Astrocyte (in vitro differentiated cells and primary cell): Measurements from ENCODE around the gene HMX1. TPM values are rescaled to one million over a fixed set of nuclear protein-coding genes. Genes with fewer than 3 reads are reported as not detected.

ENCODE experiments used
- DNase-seq: peaks from one replicate; pipeline ENCODE4 v3.0.0-alpha.2; 2010; ENCODE audit warnings: low read depth
- FAIRE-seq: peaks from 2 replicates; lab custom pipeline; 2011; peaks lifted over from hg19 to GRCh38; lab: Jason Lieb, UNC
- H2AFZ ChIP-seq: 2 replicates; pipeline ENCODE4 v1.6.0; 2012; ENCODE audit warnings: low read depth, low read length, inconsistent platforms
- H3K27ac ChIP-seq: 2 replicates; pipeline ENCODE4 v1.5.1; 2011; ENCODE audit warnings: low read depth, low read length, inconsistent platforms
- H3K27me3 ChIP-seq: 2 replicates; pipeline ENCODE4 v1.6.0; 2011; ENCODE audit warnings: low read length, inconsistent platforms; ENCODE audit not compliant: insufficient read depth
- H3K36me3 ChIP-seq: 2 replicates; pipeline ENCODE4 v1.5.1; 2011; ENCODE audit warnings: low read length, inconsistent platforms; ENCODE audit not compliant: insufficient read depth
- H3K4me1 ChIP-seq: 2 replicates; pipeline ENCODE4 v1.5.1; 2011; ENCODE audit warnings: low read length, inconsistent platforms; ENCODE audit not compliant: insufficient read depth
- H3K4me2 ChIP-seq: 2 replicates; pipeline ENCODE4 v1.6.0; 2012; ENCODE audit warnings: low read length, inconsistent platforms
- H3K4me3 ChIP-seq: 2 replicates; pipeline ENCODE4 v1.5.1; 2011; ENCODE audit warnings: low read depth, mild to moderate bottlenecking, low read length, inconsistent platforms; ENCODE audit not compliant: insufficient read depth
- H3K79me2 ChIP-seq: 2 replicates; pipeline ENCODE4 v1.6.0; 2012; ENCODE audit warnings: mild to moderate bottlenecking, low read length, inconsistent platforms; ENCODE audit not compliant: insufficient read depth
- H3K9ac ChIP-seq: 2 replicates; pipeline ENCODE4 v1.6.0; 2012; ENCODE audit warnings: mild to moderate bottlenecking, low read length, inconsistent platforms
- H3K9me3 ChIP-seq: 2 replicates; pipeline ENCODE4 v1.5.1; 2012; ENCODE audit warnings: low read depth, mild to moderate bottlenecking, low read length, inconsistent platforms; ENCODE audit not compliant: insufficient read depth
- H4K20me1 ChIP-seq: 2 replicates; pipeline ENCODE4 v1.6.0; 2012; ENCODE audit warnings: low read length, inconsistent platforms; ENCODE audit not compliant: insufficient read depth
- H3K27ac Mint-ChIP-seq: one replicate; pipeline ENCODE4 v1.8.0; 2021; ENCODE audit warnings: mild to moderate bottlenecking, mixed read lengths; ENCODE audit not compliant: unreplicated experiment
- H3K27me3 Mint-ChIP-seq: one replicate; pipeline ENCODE4 v1.8.0; 2021; ENCODE audit warnings: low read depth, mixed read lengths; ENCODE audit not compliant: unreplicated experiment
- H3K36me3 Mint-ChIP-seq: one replicate; pipeline ENCODE4 v1.8.0; 2021; ENCODE audit warnings: low read depth, mixed read lengths; ENCODE audit not compliant: unreplicated experiment
- H3K4me1 Mint-ChIP-seq: one replicate; pipeline ENCODE4 v1.8.0; 2021; ENCODE audit warnings: low read depth, mixed read lengths; ENCODE audit not compliant: unreplicated experiment
- H3K4me3 Mint-ChIP-seq: one replicate; pipeline ENCODE4 v1.8.0; 2021; ENCODE audit warnings: mild to moderate bottlenecking, moderate library complexity, mixed read lengths; ENCODE audit not compliant: unreplicated experiment
- H3K9me3 Mint-ChIP-seq: one replicate; pipeline ENCODE4 v1.8.0; 2021; ENCODE audit warnings: mild to moderate bottlenecking, mixed read lengths; ENCODE audit not compliant: unreplicated experiment
- CTCF ChIP-seq: IDR thresholded peaks from 2 replicates; pipeline ENCODE4 v1.5.1; 2011; ENCODE audit warnings: low read depth, mild to moderate bottlenecking, inconsistent platforms, low read length, moderate library complexity; ENCODE audit not compliant: insufficient read depth
- EZH2 ChIP-seq: IDR thresholded peaks from 2 replicates; pipeline ENCODE4 v1.6.1; 2012; ENCODE audit warnings: mild to moderate bottlenecking, low read length, inconsistent platforms; ENCODE audit not compliant: insufficient read depth
- total RNA-seq: library from RNA; stranded (reverse); gene quantifications from 2 replicates; pipeline ENCODE4 v1.2.1, GENCODE V29; 2021

HMX1 gene
- total RNA-seq, 1 donor from 2014 or later: 0.25 TPM

GRCh38 chr4:8856835-8857621, 14.6 kb downstream of the HMX1 start:
- H3K36me3 Mint-ChIP-seq: no peaks in the 10 kb centered on the region
- H3K4me2 ChIP-seq: no peak overlapping the region
- no peak overlapping the region for H3K4me3 ChIP-seq
- peaks cover 56% of the 10 kb centered on the region for H3K27me3 ChIP-seq
- H3K4me1 ChIP-seq: no peaks in the 10 kb centered on the region
- H3K9me3 Mint-ChIP-seq: peaks cover 10% of the 10 kb centered on the region
- no peaks in the 10 kb centered on the region for H4K20me1 ChIP-seq
- H3K9me3 ChIP-seq: no peaks in the 10 kb centered on the region
- H3K4me1 Mint-ChIP-seq: peaks cover 7% of the 10 kb centered on the region
- no peak overlapping the region for H2AFZ ChIP-seq
- H3K27ac Mint-ChIP-seq: no peak overlapping the region
- H3K79me2 ChIP-seq: no peaks in the 10 kb centered on the region
- peaks cover 69% of the 10 kb centered on the region for H3K27me3 Mint-ChIP-seq
- no peak overlapping the region for H3K9ac ChIP-seq
- H3K4me3 Mint-ChIP-seq: no peak overlapping the region
- FAIRE-seq (no peak), DNase-seq (no peak)
- H3K27ac ChIP-seq: no peak overlapping the region
- peak; percentile 61 for TF ChIP-seq EZH2
- TF ChIP-seq CTCF: no peak
- H3K36me3 ChIP-seq: no peaks in the 10 kb centered on the region

GRCh38 chr4:8855818-8856245, 15.8 kb downstream of the HMX1 start:
- peak overlapping the region; percentile 59 for H3K27ac Mint-ChIP-seq
- Histone ChIP-seq H3K9ac (no peak overlapping the region), H3K79me2 (no peaks in the 10 kb centered on the region), H4K20me1 (no peaks in the 10 kb centered on the region), H3K4me2 (no peak overlapping the region), H3K4me1 (no peaks in the 10 kb centered on the region), H3K4me3 (no peak overlapping the region), H3K27me3 (peaks cover 49% of the 10 kb centered on the region), H3K36me3 (no peaks in the 10 kb centered on the region), H2AFZ (no peak overlapping the region), H3K9me3 (no peaks in the 10 kb centered on the region), H3K27ac (no peak overlapping the region)
- no peaks in the 10 kb centered on the region for H3K36me3 Mint-ChIP-seq
- H3K27me3 Mint-ChIP-seq: peaks cover 76% of the 10 kb centered on the region
- H3K9me3 Mint-ChIP-seq: peaks cover 10% of the 10 kb centered on the region
- TF ChIP-seq CTCF (no peak), EZH2 (no peak)
- DNase-seq (no peak), FAIRE-seq (no peak)
- H3K4me1 Mint-ChIP-seq: peaks cover 7% of the 10 kb centered on the region
- no peak overlapping the region for H3K4me3 Mint-ChIP-seq

- no peaks in the 10 kb centered on the region for H4K20me1 ChIP-seq
- peaks cover 80% of the 10 kb centered on the region for H3K27me3 Mint-ChIP-seq
- no peak overlapping the region for H3K4me3 ChIP-seq
- no peak overlapping the region for H3K4me2 ChIP-seq
- H3K4me1 ChIP-seq: no peaks in the 10 kb centered on the region
- no peak for TF ChIP-seq EZH2
- FAIRE-seq (no peak), DNase-seq (no peak)
- H3K9me3 ChIP-seq: no peaks in the 10 kb centered on the region
- H3K27ac ChIP-seq: no peak overlapping the region
- H3K27me3 ChIP-seq: peaks cover 41% of the 10 kb centered on the region
- no peaks in the 10 kb centered on the region for H3K36me3 Mint-ChIP-seq
- no peak overlapping the region for H3K27ac Mint-ChIP-seq
- peaks cover 7% of the 10 kb centered on the region for H3K4me1 Mint-ChIP-seq
- H2AFZ ChIP-seq: no peak overlapping the region
- H3K4me3 Mint-ChIP-seq: no peak overlapping the region
- no peak overlapping the region for H3K9ac ChIP-seq
- no peaks in the 10 kb centered on the region for H3K36me3 ChIP-seq
- peaks cover 10% of the 10 kb centered on the region for H3K9me3 Mint-ChIP-seq
- no peaks in the 10 kb centered on the region for H3K79me2 ChIP-seq
Measured at GRCh38 chr4:8854931-8855330, 16.7 kb downstream of the HMX1 start.
